Sigmoid colon (tissue), 7 donors: ENCODE data around the gene ATXN7. TPM values are rescaled to one million over a fixed set of nuclear protein-coding genes. Genes with fewer than 3 reads are reported as not detected.

Source experiments
- DNase-seq: peaks from one replicate; pipeline ENCODE4 v3.0.0-alpha.2; 2019
- H3K27ac ChIP-seq, 4 donors: fragments of 200-600 bp; sonication (generic); one replicate each; pipeline ENCODE4 v1.5.1; 2016 to 2019; ENCODE audit warnings: mild to moderate bottlenecking in 1 of 4
- H3K27me3 ChIP-seq, 3 donors: fragments of 200-600 bp; sonication (generic); one replicate each; pipeline ENCODE4 v1.5.1; 2019; ENCODE audit warnings: mild to moderate bottlenecking in 1 of 3
- H3K36me3 ChIP-seq, 4 donors: fragments of 200-600 bp; sonication (generic); one replicate each; pipeline ENCODE4 v1.5.1; 2016 to 2019
- H3K4me1 ChIP-seq, 4 donors: fragments of 200-600 bp; sonication (generic); one replicate each; pipeline ENCODE4 v1.5.1; 2017 to 2019
- H3K4me3 ChIP-seq, 4 donors: fragments of 200-600 bp; sonication (generic); one replicate each; pipeline ENCODE4 v1.5.1; 2017 to 2019; ENCODE audit warnings: mild to moderate bottlenecking in 2 of 4, moderate library complexity in 1 of 4
- H3K9me3 ChIP-seq, 4 donors: fragments of 200-600 bp in 3 of 4; sonication (generic) in 3 of 4; one replicate each; pipeline versions ENCODE4 v1.5.1 to v1.6.1; 2013 to 2019
- EP300 ChIP-seq, 4 donors: sonication (generic); formaldehyde crosslinking; IDR thresholded peaks; one replicate each; pipeline ENCODE4 v1.6.1; 2017; ENCODE audit warnings: antibody characterized with exemption in 4 of 4
- POLR2A ChIP-seq, 2 donors: fragments of 450-650 bp; IDR thresholded peaks; one replicate each; pipeline ENCODE4 v1.6.1; 2016; ENCODE audit warnings: antibody characterized with exemption in 2 of 2, mild to moderate bottlenecking in 2 of 2, moderate library complexity in 2 of 2
- POLR2AphosphoS5 ChIP-seq, 4 donors: sonication (generic); formaldehyde crosslinking; IDR thresholded peaks; one replicate each; pipeline ENCODE4 v1.6.1; 2017; ENCODE audit warnings: antibody characterized with exemption in 4 of 4
- WGBS, 2 donors: extraction: QIAGEN DNeasy Blood & Tissue Kit; methylation state at CpG; one replicate each; pipeline ENCODE4 v1.1.7; 2013; 5-methylcytosine and 5-hydroxymethylcytosine counted together
- intact Hi-C: fragments of 100-400 bp; cut with DNase I; formaldehyde crosslinking; loops from one replicate; pipeline ENCODE4 v1.15.1; 2023
- polyA plus RNA-seq, 3 donors: library from polyadenylated mRNA; stranded (reverse); fragments of 200-250 nt; gene quantifications; one replicate each; pipeline ENCODE4 v1.2.3, GENCODE V29; 2013
- total RNA-seq, 4 donors: library from RNA; depleted of rRNA; stranded (reverse); fragments of >200 nt; gene quantifications; one replicate each; pipeline ENCODE4 v1.1.0, GENCODE V29; 2016
- TF ChIP-seq, protein P1 (sequence below), 4 experiments: fragments of 450-650 bp in 3 of 4; fragments of 200-600 bp in 1 of 4; IDR thresholded peaks; one replicate each; pipeline ENCODE4 v1.5.1; 2016 to 2019; ENCODE audit warnings: antibody characterized with exemption in 4 of 4, mild to moderate bottlenecking in 3 of 4, moderate library complexity in 2 of 4
- donor health status: healthy with polysubstance abuse.
- donor health status: Bipolar disorder and iron deficiency.
- donor health status: healthy.

Gene ATXN7
- total and polyA plus RNA-seq, 7 donors, result 2.1 to 32.7 (median 17.8) TPM

DNA sequence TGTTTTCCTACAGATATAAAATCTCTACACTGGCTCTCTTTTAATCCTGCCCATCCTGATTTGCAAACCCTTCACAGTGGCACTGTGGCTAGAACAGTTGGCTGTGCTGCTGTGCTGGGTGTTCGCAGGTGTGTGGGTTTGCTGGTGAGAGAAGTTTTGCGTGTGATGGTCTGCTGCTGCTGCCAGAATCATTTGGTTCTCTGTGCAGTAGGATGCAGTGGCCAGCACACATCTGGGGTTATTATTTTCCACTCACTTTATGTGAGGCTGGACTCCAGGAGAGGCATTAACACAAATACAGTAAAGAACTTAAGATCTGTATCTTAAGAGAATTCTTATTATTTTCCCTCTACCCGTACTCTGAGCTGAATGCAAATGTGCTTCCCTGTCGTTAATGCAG is 175.7 kb downstream of the ATXN7 start:
- H3K4me3 ChIP-seq, result no peak overlapping the region
- H3K9me3 ChIP-seq, result no peaks in the 10 kb centered on the region
- DNase-seq, result no peak
- H3K36me3 ChIP-seq, result no peaks in the 10 kb centered on the region
- H3K27me3 ChIP-seq, result no peaks in the 10 kb centered on the region
- intact Hi-C loops, result loop anchor here (10.0 kb wide), 1 partner anchor 105 kb away; no protein-coding TSS in a partner anchor
- whole genome bisulfite sequencing, 2 donors, result 80 to 81% methylated on average over 4 of the region's 4 CpGs
- no peak overlapping the region for H3K27ac ChIP-seq
- no peaks in the 10 kb centered on the region for H3K4me1 ChIP-seq
- TF ChIP-seq POLR2A (IDR thresholded peaks at IDR 0.05) (no peak), EP300 (IDR thresholded peaks at IDR 0.05) (no peak), POLR2AphosphoS5 (IDR thresholded peaks at IDR 0.05) (no peak)
- TF ChIP-seq, protein P1, sequence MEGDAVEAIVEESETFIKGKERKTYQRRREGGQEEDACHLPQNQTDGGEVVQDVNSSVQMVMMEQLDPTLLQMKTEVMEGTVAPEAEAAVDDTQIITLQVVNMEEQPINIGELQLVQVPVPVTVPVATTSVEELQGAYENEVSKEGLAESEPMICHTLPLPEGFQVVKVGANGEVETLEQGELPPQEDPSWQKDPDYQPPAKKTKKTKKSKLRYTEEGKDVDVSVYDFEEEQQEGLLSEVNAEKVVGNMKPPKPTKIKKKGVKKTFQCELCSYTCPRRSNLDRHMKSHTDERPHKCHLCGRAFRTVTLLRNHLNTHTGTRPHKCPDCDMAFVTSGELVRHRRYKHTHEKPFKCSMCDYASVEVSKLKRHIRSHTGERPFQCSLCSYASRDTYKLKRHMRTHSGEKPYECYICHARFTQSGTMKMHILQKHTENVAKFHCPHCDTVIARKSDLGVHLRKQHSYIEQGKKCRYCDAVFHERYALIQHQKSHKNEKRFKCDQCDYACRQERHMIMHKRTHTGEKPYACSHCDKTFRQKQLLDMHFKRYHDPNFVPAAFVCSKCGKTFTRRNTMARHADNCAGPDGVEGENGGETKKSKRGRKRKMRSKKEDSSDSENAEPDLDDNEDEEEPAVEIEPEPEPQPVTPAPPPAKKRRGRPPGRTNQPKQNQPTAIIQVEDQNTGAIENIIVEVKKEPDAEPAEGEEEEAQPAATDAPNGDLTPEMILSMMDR (IDR thresholded peaks at IDR 0.05), result no peak

DNA sequence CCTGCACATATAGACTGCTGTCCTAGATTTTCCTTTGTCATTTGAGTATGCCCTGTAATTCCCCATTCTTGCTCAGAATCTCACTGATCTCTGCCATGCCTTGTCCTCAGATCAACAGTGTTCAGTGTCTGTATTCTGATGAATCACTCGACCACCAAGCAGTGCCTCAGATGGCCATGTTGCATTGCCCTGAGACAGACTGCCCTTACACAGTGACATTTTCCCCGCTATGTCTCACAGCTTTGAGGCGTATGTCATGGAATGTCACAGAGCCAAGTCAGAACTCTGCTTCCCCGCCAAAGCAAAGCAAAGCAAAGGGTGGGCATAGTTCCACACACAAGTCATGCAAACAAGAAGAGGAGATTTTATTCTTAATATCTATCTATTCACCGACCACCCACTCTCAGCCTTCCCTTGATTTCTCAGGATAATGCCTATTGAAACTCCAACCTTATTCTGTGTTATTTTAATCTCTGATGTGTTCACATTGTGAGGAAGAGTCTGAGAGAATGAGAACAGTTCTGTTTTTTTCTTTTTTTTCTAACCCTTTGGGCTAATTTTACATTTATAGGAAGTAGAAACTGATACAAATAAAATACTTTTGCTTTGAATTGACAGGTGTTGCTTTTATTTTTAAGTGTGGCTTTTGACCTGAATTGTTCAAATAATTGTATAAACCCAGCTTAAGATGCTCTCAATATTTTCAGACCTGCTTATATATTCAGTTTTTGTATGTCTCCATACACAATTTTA is 176.5 kb downstream of the ATXN7 start:
- Histone ChIP-seq H3K4me1 (no peaks in the 10 kb centered on the region), H3K9me3 (no peaks in the 10 kb centered on the region), H3K27ac (no peak overlapping the region), H3K36me3 (no peaks in the 10 kb centered on the region), H3K27me3 (no peaks in the 10 kb centered on the region), H3K4me3 (no peak overlapping the region)
- TF ChIP-seq EP300 (IDR thresholded peaks at IDR 0.05), result no peak
- no peak for TF ChIP-seq POLR2A (IDR thresholded peaks at IDR 0.05)
- no peak for DNase-seq
- 74 to 76% methylated on average over 5 of the region's 5 CpGs for WGBS, 2 donors
- intact Hi-C loops, result loop anchor here (10.0 kb wide), 1 partner anchor 105 kb away; no protein-coding TSS in a partner anchor

DNA sequence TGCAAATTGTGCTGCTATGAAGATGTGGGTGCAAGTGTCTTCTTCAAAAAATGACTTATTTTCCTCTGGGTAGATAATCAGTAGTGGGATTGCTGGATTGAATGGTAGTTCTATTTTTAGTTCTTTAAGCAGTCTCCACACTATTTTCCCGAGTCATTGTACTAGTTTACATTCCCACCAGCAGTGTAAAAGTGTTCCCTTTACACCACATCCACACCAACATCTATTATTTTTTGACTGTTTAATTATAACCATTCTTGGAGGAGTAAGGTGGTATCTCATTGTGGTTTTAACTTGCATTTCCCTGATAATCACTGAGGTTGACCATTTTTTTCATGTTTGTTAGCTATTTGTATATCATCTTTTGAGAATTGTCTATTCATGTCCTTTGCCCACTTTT is 179.3 kb downstream of the ATXN7 start:
- H3K9me3 ChIP-seq, result no peaks in the 10 kb centered on the region
- intact Hi-C loops, result no loop called here
- H3K27ac ChIP-seq, result no peak overlapping the region
- H3K4me1 ChIP-seq, result peaks cover 0 to 2% (median 0%) of the 10 kb centered on the region in 4 donors
- no peaks in the 10 kb centered on the region for H3K27me3 ChIP-seq
- TF ChIP-seq POLR2AphosphoS5 (IDR thresholded peaks at IDR 0.05) (no peak), EP300 (IDR thresholded peaks at IDR 0.05) (no peak), POLR2A (IDR thresholded peaks at IDR 0.05) (no peak)
- TF ChIP-seq, protein P1 (IDR thresholded peaks at IDR 0.05), result no peak
- H3K4me3 ChIP-seq, result no peak overlapping the region
- 65 to 82% methylated on average over 1 of the region's 1 CpG for WGBS, 2 donors
- no peak for DNase-seq
- H3K36me3 ChIP-seq, result no peaks in the 10 kb centered on the region

DNA sequence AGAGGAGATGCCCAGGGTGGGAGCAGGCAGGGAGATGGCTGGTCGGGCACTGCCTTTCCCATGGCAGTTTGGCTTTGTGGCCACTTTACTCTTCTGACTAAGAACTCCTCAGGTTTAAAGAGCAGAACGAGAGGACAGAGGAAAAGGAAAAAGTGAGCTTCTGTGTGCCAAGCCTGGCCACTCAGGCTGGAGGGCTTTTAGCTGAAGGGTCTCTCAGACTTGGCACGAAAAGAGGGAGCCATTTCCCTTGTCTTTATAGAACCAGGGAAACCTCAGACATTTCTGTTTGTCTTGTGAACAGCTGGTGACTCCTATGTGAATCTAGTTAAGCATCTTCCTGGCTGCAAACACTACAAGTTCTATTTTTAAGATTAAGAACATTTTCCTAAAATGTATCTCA is 182.9 kb downstream of the ATXN7 start:
- TF ChIP-seq EP300 (IDR thresholded peaks at IDR 0.05), result no peak
- TF ChIP-seq POLR2AphosphoS5 (IDR thresholded peaks at IDR 0.05), result no peak
- TF ChIP-seq POLR2A (IDR thresholded peaks at IDR 0.05), result no peak
- TF ChIP-seq, protein P1 (IDR thresholded peaks at IDR 0.05), result no peak
- intact Hi-C loops, result no loop called here

DNA sequence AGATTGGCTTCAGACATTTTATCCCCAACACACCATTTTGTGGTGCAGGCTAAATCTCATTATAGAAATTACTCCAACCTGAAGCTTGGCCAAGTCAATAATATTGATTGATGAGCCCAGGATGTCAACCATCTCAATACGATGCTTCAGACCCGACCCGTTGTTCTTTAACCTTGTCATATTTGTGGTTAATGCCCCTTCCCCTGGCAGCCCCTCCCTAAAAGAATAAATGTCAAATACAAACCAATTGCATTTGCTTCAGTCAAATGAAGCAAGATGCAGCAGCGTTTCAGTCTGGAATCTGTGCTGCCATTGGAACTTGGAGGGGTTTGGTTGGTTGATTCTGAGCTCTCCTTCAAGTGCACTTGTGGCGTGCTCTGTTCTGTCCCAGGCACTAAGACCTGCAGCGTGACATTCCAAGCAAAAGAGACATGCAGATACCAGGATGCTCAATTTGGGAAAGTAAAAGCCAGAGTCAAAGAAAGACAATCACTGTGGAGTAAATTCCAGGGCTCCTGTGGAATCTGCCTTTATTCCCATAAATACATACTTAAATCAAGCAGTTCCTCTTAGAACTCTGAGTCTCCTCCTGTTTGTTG is 183.4 kb downstream of the ATXN7 start:
- WGBS, 2 donors, result 61 to 67% methylated on average over 6 of the region's 6 CpGs
- H3K4me3 ChIP-seq, result no peak overlapping the region
- peaks cover 0 to 5% (median 0%) of the 10 kb centered on the region in 4 donors for H3K4me1 ChIP-seq
- no peak for DNase-seq
- H3K36me3 ChIP-seq, result no peaks in the 10 kb centered on the region
- H3K9me3 ChIP-seq, result no peaks in the 10 kb centered on the region
- no peaks in the 10 kb centered on the region for H3K27me3 ChIP-seq
- H3K27ac ChIP-seq, result no peak overlapping the region
- intact Hi-C loops, result no loop called here
- no peak for TF ChIP-seq POLR2A (IDR thresholded peaks at IDR 0.05)
- no peak for TF ChIP-seq EP300 (IDR thresholded peaks at IDR 0.05)
- no peak for TF ChIP-seq POLR2AphosphoS5 (IDR thresholded peaks at IDR 0.05)

More for the DNA sequence above, 182.9 kb downstream of the ATXN7 start:
- H3K9me3 ChIP-seq, result no peaks in the 10 kb centered on the region
- H3K4me1 ChIP-seq, result peaks cover 0 to 5% (median 0%) of the 10 kb centered on the region in 4 donors
- no peaks in the 10 kb centered on the region for H3K27me3 ChIP-seq
- WGBS, 2 donors, result 76 to 83% methylated on average over 3 of the region's 3 CpGs
- H3K36me3 ChIP-seq, result no peaks in the 10 kb centered on the region
- H3K27ac ChIP-seq, result no peak overlapping the region
- H3K4me3 ChIP-seq, result no peak overlapping the region
- no peak for DNase-seq
